HG03039 (cell line): Measurements from ENCODE around the gene PDSS1.

ENCODE experiments used
- ATAC-seq: cut with Tn5 transposase; IDR thresholded peaks from one replicate; pipeline ENCODE4 v1.9.1; 2021; ENCODE audit warnings: mild to moderate bottlenecking, moderate library complexity; ENCODE audit not compliant: unreplicated experiment

PDSS1 gene

DNA sequence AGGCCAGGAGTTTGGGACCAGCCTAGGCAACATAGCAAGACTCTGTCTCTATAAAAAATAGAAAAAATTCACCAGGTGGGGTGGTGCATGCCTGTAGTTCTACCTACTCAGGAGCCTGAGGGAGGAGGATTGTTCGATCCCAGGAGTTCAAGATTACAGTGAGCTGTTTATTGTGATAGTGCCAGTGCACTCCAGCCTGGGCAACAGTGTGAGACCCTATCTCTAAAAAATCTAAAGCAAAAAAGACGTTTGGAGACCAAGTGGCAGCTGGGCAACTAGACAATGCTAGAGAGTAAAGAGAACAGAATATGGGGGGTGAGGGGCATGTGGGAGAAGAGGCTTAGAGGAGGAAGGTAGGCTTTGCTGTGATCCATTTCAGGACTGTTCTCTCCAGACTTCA lies 1.4 kb downstream of the PDSS1 start:
- ATAC-seq = no peak

DNA sequence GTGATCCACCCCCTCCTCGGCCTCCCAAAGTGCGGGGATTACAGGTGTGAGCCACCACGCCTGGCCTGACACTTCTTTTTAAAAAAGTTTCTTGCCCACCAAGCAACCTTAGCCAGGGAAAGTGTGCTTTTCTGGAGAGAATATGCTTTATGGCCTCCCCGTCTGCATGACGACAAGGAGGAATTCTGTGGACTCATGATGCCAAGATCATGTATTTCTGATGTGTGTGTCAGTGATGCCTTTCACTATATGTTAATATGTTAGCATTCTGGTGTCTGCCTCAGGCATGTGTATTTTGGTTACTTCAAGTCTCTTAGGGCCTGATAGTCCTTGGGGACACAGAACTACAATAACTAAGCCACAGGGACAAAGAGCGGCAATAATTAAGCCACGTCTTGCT lies 2.1 kb downstream of the PDSS1 start:
- ATAC-seq = no peak

GRCh38 chr10:26700884-26701630 lies 3.6 kb downstream of the PDSS1 start:
- no peak for ATAC-seq

GRCh38 chr10:26703096-26703495 lies 5.6 kb downstream of the PDSS1 start:
- ATAC-seq = no peak

DNA sequence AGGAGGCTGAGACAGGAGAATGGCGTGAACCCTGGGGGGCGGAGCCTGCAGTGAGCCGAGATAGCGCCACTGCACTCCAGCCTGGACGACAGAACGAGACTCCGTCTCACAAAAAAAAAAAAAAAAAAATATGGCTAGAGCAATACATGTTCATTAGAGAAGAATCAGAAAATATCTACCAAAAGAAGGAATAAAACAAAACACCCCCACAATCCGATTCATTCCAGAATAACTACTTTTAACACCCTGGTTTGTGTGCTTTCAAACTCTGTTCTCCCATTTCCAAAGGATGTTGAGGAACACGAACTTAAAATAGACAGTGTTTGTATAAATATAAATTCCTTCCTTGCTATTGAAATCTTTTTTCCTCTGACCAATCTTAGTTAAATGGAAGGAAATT lies 6.5 kb downstream of the PDSS1 start:
- ATAC-seq = no peak

- no peak for ATAC-seq
Measured at GRCh38 chr10:26706206-26706605, 8.7 kb downstream of the PDSS1 start.

GRCh38 chr10:26706936-26707335 lies 9.4 kb downstream of the PDSS1 start:
- ATAC-seq = no peak

DNA sequence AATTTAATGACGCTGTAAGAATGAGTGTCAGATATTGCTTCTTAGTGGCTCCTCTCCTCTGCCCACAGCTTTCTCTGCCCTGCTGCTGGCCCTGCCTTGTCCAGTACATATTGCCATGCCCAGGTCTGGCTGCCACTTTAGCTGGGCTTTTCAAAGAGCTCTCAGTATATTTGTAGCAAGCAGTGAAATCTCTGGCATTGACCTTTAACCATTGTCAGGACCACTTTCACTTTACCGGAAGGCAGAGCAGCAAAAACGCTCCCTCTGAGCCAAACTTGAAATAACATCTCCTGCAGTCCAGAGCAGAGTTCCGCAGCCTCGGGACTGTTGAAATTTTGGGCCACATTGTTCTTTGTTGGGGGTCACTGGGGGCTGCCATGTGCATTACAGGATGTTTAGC lies 13.8 kb downstream of the PDSS1 start:
- no peak for ATAC-seq

DNA sequence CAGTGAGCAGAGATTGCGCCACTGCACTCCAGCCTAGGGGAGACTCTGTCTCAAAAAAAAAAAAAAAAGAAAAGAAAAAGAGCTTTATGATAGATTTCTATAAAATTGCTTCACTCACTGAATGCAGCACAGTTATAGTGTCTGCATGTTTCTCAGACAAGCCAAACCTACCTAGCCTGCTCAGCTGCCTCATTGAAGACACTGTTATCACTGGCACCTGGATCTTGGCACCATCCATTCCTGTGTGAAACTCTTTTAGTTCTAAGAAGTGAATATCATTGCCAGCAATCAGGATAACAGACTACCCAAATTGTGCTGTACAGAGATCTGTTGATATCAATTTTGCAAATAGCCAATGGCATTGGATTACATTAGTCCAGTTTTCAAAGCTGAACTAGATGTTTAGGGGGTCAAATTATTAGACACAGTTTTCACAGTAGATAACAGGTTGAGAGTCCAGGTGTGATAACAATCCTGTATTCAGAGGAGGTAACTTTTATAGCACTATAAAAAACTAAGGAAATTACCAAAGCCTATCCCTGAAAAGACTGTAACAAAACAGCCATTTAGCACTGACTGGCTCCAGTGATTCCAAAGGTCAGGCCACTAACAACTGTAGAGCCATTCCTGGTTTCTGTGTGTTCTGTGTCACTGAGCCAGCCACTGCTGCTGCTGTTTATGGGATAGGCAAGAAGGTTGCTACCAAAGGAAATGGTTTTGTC lies 17.1 kb downstream of the PDSS1 start:
- ATAC-seq = no peak

DNA sequence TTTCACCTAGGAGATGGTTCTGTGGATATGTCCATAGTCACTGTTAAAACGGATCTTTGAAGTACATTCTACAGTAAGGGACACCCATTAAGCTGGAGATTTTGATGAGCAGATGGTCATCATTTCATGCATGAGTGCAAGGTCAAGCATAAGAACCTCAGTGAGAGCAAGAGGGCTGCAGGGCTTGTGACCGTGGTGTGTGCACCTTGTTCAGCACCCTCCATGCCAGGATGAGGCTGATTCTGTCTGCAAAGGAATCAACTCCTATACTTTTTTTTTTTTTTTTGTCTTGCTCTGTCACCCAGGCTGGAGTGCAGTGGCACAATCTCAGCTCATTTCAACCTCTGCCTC lies 17.6 kb downstream of the PDSS1 start:
- ATAC-seq = no peak

GRCh38 chr10:26717476-26717875 lies 20.0 kb downstream of the PDSS1 start:
- no peak for ATAC-seq

DNA sequence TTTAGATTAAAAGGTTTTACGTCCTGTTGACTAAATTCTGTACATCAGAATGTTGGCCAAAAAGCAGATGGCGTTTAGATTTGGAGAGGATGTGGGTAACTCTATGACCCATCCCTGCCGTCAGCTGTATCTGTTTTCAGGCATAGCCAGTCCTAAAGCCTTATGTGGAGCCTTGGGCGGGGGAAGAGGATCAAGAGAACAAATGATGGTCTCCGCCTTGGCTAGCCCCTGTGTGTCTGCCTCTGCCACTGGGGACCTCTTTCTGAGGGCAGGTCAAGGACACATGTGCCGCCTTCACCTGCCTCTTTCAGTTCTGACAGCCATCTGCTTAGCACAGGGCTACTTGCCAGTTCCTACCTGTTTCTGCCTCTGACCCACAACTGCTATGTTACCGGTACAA lies 24.1 kb downstream of the PDSS1 start:
- no peak for ATAC-seq

DNA sequence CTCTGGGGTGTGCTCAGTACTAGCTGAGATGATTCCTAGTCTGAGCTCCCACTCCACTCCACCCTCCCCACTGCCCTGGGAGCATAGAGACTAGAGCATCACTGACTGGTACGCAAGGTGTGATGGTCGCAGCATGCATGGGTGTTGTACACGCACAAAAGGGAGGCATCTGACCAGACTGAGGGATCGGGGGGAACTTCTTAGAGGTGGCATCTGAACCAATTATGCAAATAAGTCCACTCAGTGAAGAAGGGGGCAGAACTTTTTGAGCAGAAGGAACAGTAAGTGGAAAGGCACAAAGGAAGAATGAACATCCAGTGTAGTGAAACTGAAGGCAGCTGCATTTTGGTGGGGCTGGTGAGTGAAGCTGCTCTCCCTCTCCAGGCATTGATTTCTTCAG lies 25.5 kb downstream of the PDSS1 start:
- ATAC-seq = no peak

- no peak for ATAC-seq
Measured at GRCh38 chr10:26725837-26726727, 28.6 kb downstream of the PDSS1 start.

- no peak for ATAC-seq
Measured at GRCh38 chr10:26727005-26727404, 29.5 kb downstream of the PDSS1 start.

- ATAC-seq = no peak
Measured at GRCh38 chr10:26728957-26729356, 31.5 kb downstream of the PDSS1 start.

- no peak for ATAC-seq
Measured at GRCh38 chr10:26729395-26729794, 31.9 kb downstream of the PDSS1 start.

- no peak for ATAC-seq
Measured at GRCh38 chr10:26730552-26730951, 33.1 kb downstream of the PDSS1 start.

GRCh38 chr10:26733750-26734568 lies 36.5 kb downstream of the PDSS1 start:
- ATAC-seq = no peak

- ATAC-seq = no peak
Measured at GRCh38 chr10:26735435-26735834, 37.9 kb downstream of the PDSS1 start.

DNA sequence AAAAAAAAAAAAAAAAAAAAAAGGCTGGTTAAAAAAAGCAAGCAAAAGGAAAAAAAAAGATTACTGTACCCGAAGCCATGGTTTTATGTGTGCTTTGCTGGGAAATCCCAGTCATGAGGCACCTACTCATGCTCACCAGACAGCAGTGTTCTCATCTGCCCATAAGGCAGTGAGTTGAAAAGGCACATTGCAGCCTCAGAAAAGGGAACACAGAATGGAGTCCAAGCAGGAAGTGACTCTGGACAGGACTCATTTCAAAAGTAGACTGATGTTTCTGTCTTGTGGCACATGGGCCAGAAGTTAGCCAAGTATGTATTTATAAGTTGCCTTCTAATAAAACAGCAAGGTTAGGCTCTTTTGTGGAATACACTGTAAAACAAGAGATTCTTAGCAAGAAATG lies 40.2 kb downstream of the PDSS1 start:
- ATAC-seq = peak; percentile 80
